Endodermal cell (in vitro differentiated cells): Measurements from ENCODE around the gene VAC14. TPM values are rescaled to one million over a fixed set of nuclear protein-coding genes. Genes with fewer than 3 reads are reported as not detected.

Source experiments
- DNase-seq: peaks from one replicate; pipeline ENCODE4 v3.0.0-alpha.2; 2017
- H3K27ac ChIP-seq: 2 replicates; pipeline ENCODE4 v1.5.1; 2013; ENCODE audit warnings: mild to moderate bottlenecking, low read depth, low read length, moderate library complexity
- H3K27me3 ChIP-seq: 2 replicates; pipeline ENCODE4 v1.6.1; 2013; ENCODE audit warnings: mild to moderate bottlenecking, low read length, moderate library complexity; ENCODE audit not compliant: insufficient read depth, control insufficient read depth, poor library complexity, severe bottlenecking
- H3K36me3 ChIP-seq: 2 replicates; pipeline ENCODE4 v1.7.0; 2013; ENCODE audit warnings: mild to moderate bottlenecking, low read length, moderate library complexity; ENCODE audit not compliant: control insufficient read depth, insufficient read depth
- H3K4me1 ChIP-seq: one replicate; pipeline ENCODE4 v1.7.0; 2013; ENCODE audit warnings: low read length; ENCODE audit not compliant: control insufficient read depth, insufficient read depth
- H3K4me3 ChIP-seq: 2 replicates; pipeline ENCODE4 v1.5.1; 2013; ENCODE audit warnings: mild to moderate bottlenecking, low read length, moderate library complexity
- H3K9ac ChIP-seq: 2 replicates; pipeline ENCODE4 v1.6.1; 2013; ENCODE audit warnings: mild to moderate bottlenecking, low read length, moderate library complexity; ENCODE audit not compliant: poor library complexity, severe bottlenecking; ENCODE audit errors: extremely low read depth
- H3K9me3 ChIP-seq: 2 replicates; pipeline ENCODE4 v1.6.1; 2013; ENCODE audit warnings: mild to moderate bottlenecking, low read length, moderate library complexity; ENCODE audit not compliant: control insufficient read depth
- H3K27ac Mint-ChIP-seq: 2 replicates; pipeline ENCODE4 v1.8.0; 2020; ENCODE audit warnings: mixed read lengths
- H3K27me3 Mint-ChIP-seq: 2 replicates; pipeline ENCODE4 v1.8.0; 2021; ENCODE audit warnings: mild to moderate bottlenecking, mixed read lengths; ENCODE audit not compliant: insufficient read depth
- H3K36me3 Mint-ChIP-seq: 2 replicates; pipeline ENCODE4 v1.8.0; 2020; ENCODE audit warnings: low read depth, mixed read lengths
- H3K4me1 Mint-ChIP-seq: 2 replicates; pipeline ENCODE4 v1.8.0; 2020; ENCODE audit warnings: mixed read lengths
- H3K4me3 Mint-ChIP-seq: 2 replicates; pipeline ENCODE4 v1.8.0; 2020; ENCODE audit warnings: mild to moderate bottlenecking, moderate library complexity, mixed read lengths
- H3K9me3 Mint-ChIP-seq: 2 replicates; pipeline ENCODE4 v1.8.0; 2020; ENCODE audit warnings: mild to moderate bottlenecking, mixed read lengths
- WGBS, 2 experiments: methylation state at CpG; one replicate each; pipeline versions ENCODE4 v1.1.5 to v1.1.7; 2013; ENCODE audit warnings: missing lambda C conversion rate in 2 of 2, mixed read lengths in 1 of 2; ENCODE audit not compliant: insufficient coverage in 1 of 2, insufficient read length in 1 of 2; 5-methylcytosine and 5-hydroxymethylcytosine counted together
- total RNA-seq, 2 donors: library from RNA; stranded (reverse); fragmentation: NEBNext Ultra II Directional in 1 of 2; extraction: Animal tissue kit (Norgen Biotek cat#: 25700) in 1 of 2; gene quantifications; 2 replicates in 1 of 2; 3 replicates in 1 of 2; pipeline ENCODE4 v1.2.1, GENCODE V29; 2021
- TF ChIP-seq, protein P1 (sequence below): fragments of 200-600 bp; sonication (generic); conservative IDR thresholded peaks from 2 replicates; pipeline ENCODE4 v1.5.0; 2021; ENCODE audit warnings: antibody characterized with exemption, mild to moderate bottlenecking

The VAC14 gene
- total RNA-seq, 2 donors from 2014 or later, result 47.5 to 48.7 TPM

DNA sequence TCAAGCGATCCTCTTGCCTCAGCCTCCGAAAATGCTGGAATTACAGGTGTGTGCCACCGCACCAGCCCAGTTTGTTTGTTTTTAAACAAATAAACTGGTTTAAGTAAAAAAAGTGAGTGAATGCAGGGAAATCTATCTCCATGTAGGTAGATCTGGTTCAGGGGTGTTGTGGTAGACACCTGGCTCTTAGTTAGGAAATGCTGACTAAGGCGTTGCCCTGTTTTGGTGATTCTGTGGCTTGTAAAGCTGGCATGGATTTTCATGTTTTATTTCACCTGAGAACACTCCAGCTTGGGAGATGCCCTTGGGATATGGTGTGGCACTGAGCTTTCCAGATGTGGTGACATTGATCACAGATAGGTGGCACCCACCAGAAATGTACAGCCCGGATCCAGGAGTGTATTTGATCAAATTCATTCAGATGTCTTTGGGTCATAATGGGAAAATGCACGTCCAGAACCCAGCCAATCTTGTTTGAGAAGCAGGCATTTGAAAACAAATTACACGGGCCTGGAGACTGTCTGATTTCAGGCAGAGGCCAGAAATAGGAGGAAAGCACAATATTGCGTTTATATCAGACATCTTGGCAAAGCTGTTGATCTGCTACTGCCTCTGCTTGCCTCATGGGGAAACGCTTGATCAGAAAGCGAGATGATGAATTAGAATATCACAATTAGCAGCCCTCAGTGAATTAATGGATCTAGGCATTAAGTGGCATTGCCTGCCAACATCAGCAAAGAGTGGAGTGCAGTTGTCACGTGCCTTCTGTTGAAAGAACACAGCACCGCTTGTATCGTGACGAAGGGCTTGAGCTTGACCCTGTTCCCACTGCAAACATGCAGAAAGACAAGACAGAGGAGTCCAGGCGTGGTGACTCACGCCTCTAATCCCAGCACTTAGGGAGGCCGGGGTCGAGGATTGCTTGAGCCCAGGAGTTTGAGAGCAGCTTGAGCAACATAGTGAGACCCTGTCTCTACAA, 161.9 kb downstream of the VAC14 start:
- Mint-ChIP-seq H3K4me3 (no peak overlapping the region), H3K27ac (peak overlapping the region; percentile 88)
- no peak overlapping the region for H3K9ac ChIP-seq

More for the DNA sequence above, 161.9 kb downstream of the VAC14 start:
- H3K9me3 ChIP-seq, result no peaks in the 10 kb centered on the region
- Mint-ChIP-seq H3K36me3 (peaks cover 3% of the 10 kb centered on the region), H3K4me1 (peaks cover 17% of the 10 kb centered on the region), H3K27me3 (no peaks in the 10 kb centered on the region), H3K9me3 (no peaks in the 10 kb centered on the region)
- peak; percentile 83 for DNase-seq
- H3K27me3 ChIP-seq, result no peaks in the 10 kb centered on the region
- H3K36me3 ChIP-seq, result no peaks in the 10 kb centered on the region
- H3K4me1 ChIP-seq, result no peaks in the 10 kb centered on the region
- WGBS, 2 experiments, result 71 to 78% methylated on average over 16 to 18 of the region's 18 CpGs
- H3K27ac ChIP-seq, result no peak overlapping the region
- no peak overlapping the region for H3K4me3 ChIP-seq
- TF ChIP-seq, protein P1, sequence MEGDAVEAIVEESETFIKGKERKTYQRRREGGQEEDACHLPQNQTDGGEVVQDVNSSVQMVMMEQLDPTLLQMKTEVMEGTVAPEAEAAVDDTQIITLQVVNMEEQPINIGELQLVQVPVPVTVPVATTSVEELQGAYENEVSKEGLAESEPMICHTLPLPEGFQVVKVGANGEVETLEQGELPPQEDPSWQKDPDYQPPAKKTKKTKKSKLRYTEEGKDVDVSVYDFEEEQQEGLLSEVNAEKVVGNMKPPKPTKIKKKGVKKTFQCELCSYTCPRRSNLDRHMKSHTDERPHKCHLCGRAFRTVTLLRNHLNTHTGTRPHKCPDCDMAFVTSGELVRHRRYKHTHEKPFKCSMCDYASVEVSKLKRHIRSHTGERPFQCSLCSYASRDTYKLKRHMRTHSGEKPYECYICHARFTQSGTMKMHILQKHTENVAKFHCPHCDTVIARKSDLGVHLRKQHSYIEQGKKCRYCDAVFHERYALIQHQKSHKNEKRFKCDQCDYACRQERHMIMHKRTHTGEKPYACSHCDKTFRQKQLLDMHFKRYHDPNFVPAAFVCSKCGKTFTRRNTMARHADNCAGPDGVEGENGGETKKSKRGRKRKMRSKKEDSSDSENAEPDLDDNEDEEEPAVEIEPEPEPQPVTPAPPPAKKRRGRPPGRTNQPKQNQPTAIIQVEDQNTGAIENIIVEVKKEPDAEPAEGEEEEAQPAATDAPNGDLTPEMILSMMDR, result peak; percentile 27

Other genes starting within 250 kb of the VAC14 start
- 1 to 10 TPM; 3.0 to 5.6 TPM for gene IL34, start 154.6 kb downstream of the VAC14 start, total RNA-seq
- 10 to 100 TPM; 23.4 to 24.0 TPM for gene MTSS2, start 115.1 kb downstream of the VAC14 start, total RNA-seq